GM12878 (cell line): ENCODE results near the gene GAGE13. TPM values are rescaled to one million over a fixed set of nuclear protein-coding genes. Genes with fewer than 3 reads are reported as not detected.

ENCODE experiments used
- ATAC-seq: fragments of 200-7000 bp; cut with Tn5 transposase; 3 replicates; pipeline ENCODE4 v1.9.1; 2020; ENCODE audit warnings: mild to moderate bottlenecking, moderate library complexity
- BruUV-seq: library from RNA; stranded (reverse); fragments of 400-500 nt; replicated peaks from 2 replicates; lab custom pipeline; 2021; lab: Mats Ljungman, UMichigan
- CTCF ChIA-PET: fragments of 300-600 bp; sonication (Branson Sonifier 250); formaldehyde crosslinking; extraction: SDS; loops from one replicate; lab custom pipeline; 2021; ENCODE audit warnings: inconsistent platforms; lab: Yijun Ruan, JAX
- POLR2A ChIA-PET: fragments of 350-600 bp; formaldehyde crosslinking; extraction: SDS; loops from one replicate; lab custom pipeline; 2021; ENCODE audit warnings: inconsistent platforms; lab: Charles Lee
- RAD21 ChIA-PET: fragments of 300-600 bp; sonication (Branson Sonifier 250); formaldehyde crosslinking; loops from one replicate; lab custom pipeline; 2023; ENCODE audit warnings: antibody characterized with exemption; ENCODE audit not compliant: unreplicated experiment; lab: Charles Lee
- SMC1A ChIA-PET: fragments of 300-600 bp; sonication (Branson Sonifier 250); formaldehyde crosslinking; loops from one replicate; lab custom pipeline; 2023; ENCODE audit not compliant: unreplicated experiment, uncharacterized antibody; lab: Charles Lee
- DNase-seq: peaks from one replicate; pipeline ENCODE4 v3.0.0-alpha.2; 2011; ENCODE audit warnings: low read depth, low spot score
- FAIRE-seq: peaks from 3 replicates; lab custom pipeline; 2011; peaks lifted over from hg19 to GRCh38; lab: Jason Lieb, UNC
- H2AFZ ChIP-seq: 2 replicates; pipeline ENCODE4 v1.6.0; 2011; ENCODE audit warnings: low read depth, low read length, control low read depth; ENCODE audit not compliant: control insufficient read depth
- H3K27ac ChIP-seq: 2 replicates; pipeline ENCODE4 v1.5.1; 2011; ENCODE audit warnings: control low read depth; ENCODE audit not compliant: control insufficient read depth, insufficient read depth
- H3K27me3 ChIP-seq, 2 experiments: replicated peaks in 1 of 2; 2 replicates each; pipeline versions ENCODE4 v1.6.0 to v1.6.1; 2011; ENCODE audit warnings: low read length in 1 of 2; ENCODE audit not compliant: control insufficient read depth in 2 of 2, insufficient read depth in 2 of 2
- H3K36me3 ChIP-seq, 2 experiments: 2 replicates each; pipeline ENCODE4 v1.5.1; 2011; ENCODE audit warnings: low read length in 1 of 2; ENCODE audit not compliant: control insufficient read depth in 2 of 2, insufficient read depth in 2 of 2
- H3K4me1 ChIP-seq: 2 replicates; pipeline ENCODE4 v1.6.1; 2011; ENCODE audit warnings: mild to moderate bottlenecking, low read length, moderate library complexity, mixed read lengths; ENCODE audit not compliant: control insufficient read depth, insufficient read depth
- H3K4me2 ChIP-seq: 2 replicates; pipeline ENCODE4 v1.6.0; 2011; ENCODE audit warnings: control low read depth; ENCODE audit not compliant: control insufficient read depth, insufficient read depth
- H3K4me3 ChIP-seq: fragments of 200-600 bp; sonication (generic); 2 replicates; pipeline ENCODE4 v1.5.1; 2016
- H3K79me2 ChIP-seq: 2 replicates; pipeline ENCODE4 v1.6.0; 2011; ENCODE audit warnings: low read length; ENCODE audit not compliant: control insufficient read depth, insufficient read depth
- H3K9ac ChIP-seq: 2 replicates; pipeline ENCODE4 v1.8.0; 2011; ENCODE audit warnings: low read length, control low read depth, mixed read lengths; ENCODE audit not compliant: control insufficient read depth, insufficient read depth
- H3K9me3 ChIP-seq: replicated peaks from 3 replicates; pipeline ENCODE4 v1.5.1; 2011; ENCODE audit warnings: mild to moderate bottlenecking, low read length; ENCODE audit not compliant: control insufficient read depth, insufficient read depth
- H4K20me1 ChIP-seq: 2 replicates; pipeline ENCODE4 v1.6.0; 2011; ENCODE audit not compliant: control insufficient read depth, insufficient read depth
- ASH2L ChIP-seq: fragments of 300-600, 200-600 bp; sonication (generic); IDR thresholded peaks from 2 replicates; pipeline ENCODE4 v1.6.1; 2017; ENCODE audit warnings: low read depth, mild to moderate bottlenecking, borderline replicate concordance
- ETV6 ChIP-seq, 2 experiments: fragments of 450-650 bp in 1 of 2; IDR thresholded peaks in 1 of 2; conservative IDR thresholded peaks in 1 of 2; 2 replicates each; pipeline ENCODE4 v1.6.1; 2014; ENCODE audit warnings: antibody characterized with exemption in 1 of 2, borderline replicate concordance in 1 of 2, low read depth in 1 of 2, mild to moderate bottlenecking in 1 of 2, moderate library complexity in 1 of 2
- FOXM1 ChIP-seq: IDR thresholded peaks from 2 replicates; pipeline ENCODE4 v1.6.1; 2012; ENCODE audit warnings: low read depth, mild to moderate bottlenecking, inconsistent platforms, low read length, moderate library complexity
- IRF3 ChIP-seq: fragments of 450-650 bp; IDR thresholded peaks from 2 replicates; pipeline ENCODE4 v1.6.1; 2014; ENCODE audit warnings: mild to moderate bottlenecking
- IRF4 ChIP-seq: IDR thresholded peaks from 2 replicates; pipeline ENCODE4 v1.6.1; 2011; ENCODE audit warnings: low read depth, low read length
- NFXL1 ChIP-seq: fragments of 450-650 bp; IDR thresholded peaks from 2 replicates; pipeline ENCODE4 v1.6.1; 2017; ENCODE audit warnings: antibody characterized with exemption, mild to moderate bottlenecking, borderline replicate concordance
- NFYA ChIP-seq: IDR thresholded peaks from 2 replicates; pipeline ENCODE4 v1.6.1; 2011; ENCODE audit warnings: low read depth, mild to moderate bottlenecking, low read length, improper control_type of control experiment, borderline replicate concordance
- NFYB ChIP-seq: IDR thresholded peaks from 2 replicates; pipeline ENCODE4 v1.6.1; 2011; ENCODE audit warnings: low read depth, mild to moderate bottlenecking, low read length, improper control_type of control experiment, moderate library complexity; ENCODE audit not compliant: insufficient read depth
- NKRF ChIP-seq: fragments of 450-650 bp; conservative IDR thresholded peaks from 2 replicates; pipeline ENCODE4 v1.6.1; 2017; ENCODE audit warnings: mild to moderate bottlenecking, moderate library complexity
- NRF1 ChIP-seq: conservative IDR thresholded peaks from 2 replicates; pipeline ENCODE4 v1.6.1; 2011; ENCODE audit warnings: mild to moderate bottlenecking, low read depth, low read length, improper control_type of control experiment
- RCOR1 ChIP-seq: conservative IDR thresholded peaks from 2 replicates; pipeline ENCODE4 v1.6.1; 2012; ENCODE audit warnings: low read depth, low read length, improper control_type of control experiment
- SUPT20H ChIP-seq: IDR thresholded peaks from 2 replicates; pipeline ENCODE4 v1.6.1; 2011; ENCODE audit warnings: low read depth, mild to moderate bottlenecking, low read length, moderate library complexity, borderline replicate concordance; ENCODE audit not compliant: control insufficient read depth
- WGBS: methylation state at CpG from one replicate; pipeline ENCODE4 v1.1.6; 2016; ENCODE audit warnings: low lambda C conversion rate; ENCODE audit not compliant: insufficient replicate concordance, insufficient coverage; ENCODE audit errors: missing lambda C conversion rate; 5-methylcytosine and 5-hydroxymethylcytosine counted together
- in situ Hi-C: fragments of 300-500 bp; cut with MboI; formaldehyde crosslinking; loops from 9 replicates; pipeline ENCODE4 v1.14.3; 2018; ENCODE audit warnings: mixed read lengths
- intact Hi-C: fragments of 100-400 bp; cut with micrococcal nuclease; formaldehyde crosslinking; loops from one replicate; pipeline ENCODE4 v1.14.2; 2022; ENCODE audit not compliant: unreplicated experiment
- polyA plus RNA-seq, 11 experiments: library from polyadenylated mRNA; depleted of rRNA in 4 of 11; unstranded in 6 of 11; stranded (reverse) in 5 of 11; fragments of >200 nt; fragmentation: Nextera tagmentation in 4 of 11; fragmentation: Illumina TruSeq in 1 of 11; extraction: Ambion mirVana in 4 of 11; extraction: Trizol in 1 of 11; gene quantifications; 1 replicate in 1 of 11; 2 replicates in 10 of 11; pipeline versions ENCODE4 v1.2.1 to v1.2.3, GENCODE V29; 2011 to 2016; ENCODE audit warnings: inconsistent platforms in 2 of 11, missing spikeins in 2 of 11, low read depth in 1 of 11
- total RNA-seq, 4 experiments: library from RNA; depleted of rRNA in 3 of 4; stranded (reverse); fragments of >200 nt in 3 of 4; fragmentation: Illumina TruSeq in 1 of 4; extraction: Trizol in 1 of 4; gene quantifications; 2 replicates each; pipeline versions ENCODE4 v1.2.1 to v1.2.3, GENCODE V29; 2013 to 2021
- TF ChIP-seq, protein P1 (sequence below): fragments of 450-650 bp; formaldehyde crosslinking; IDR thresholded peaks from 2 replicates; pipeline ENCODE4 v1.4.0; 2022; ENCODE audit warnings: mild to moderate bottlenecking, moderate library complexity
- TF ChIP-seq, protein P2 (sequence below): fragments of 450-650 bp; IDR thresholded peaks from 2 replicates; pipeline ENCODE4 v1.6.1; 2016; ENCODE audit warnings: mild to moderate bottlenecking

The GAGE13 gene
- total and polyA plus RNA-seq, 10 of the 15 experiments (the other 5 are each of a cell fraction or from before 2014, with no cell fraction given) = not detected

GRCh38 chrX:49292400-49293362 lies 38.7 kb upstream of the GAGE13 start:
- H3K4me3 ChIP-seq = no peak overlapping the region
- no TSS peak for BruUV-seq
- DNase-seq (no peak), ATAC-seq (no peak; the same call in 2 of the 3 replicates), FAIRE-seq (no peak)
- H3K36me3 ChIP-seq = no peaks in the 10 kb centered on the region
- intact Hi-C loops (loop anchor here (1.0 to 2.0 kb wide), 2 partner anchors 462 to 546 kb away; no protein-coding TSS in a partner anchor), in situ Hi-C loops (no loop called here)
- H3K4me1 ChIP-seq = no peaks in the 10 kb centered on the region
- SMC1A ChIA-PET = interaction anchor here (0.8 kb wide), 1 partner anchor 428 kb away, joined by 3 read pairs; no protein-coding TSS in a partner anchor
- POLR2A ChIA-PET = no interaction called here
- H3K9ac ChIP-seq = no peak overlapping the region
- H4K20me1 ChIP-seq = no peaks in the 10 kb centered on the region
- H3K27me3 ChIP-seq = no peaks in the 10 kb centered on the region
- 33% methylated on average over 17 of the region's 17 CpGs for WGBS
- no peaks in the 10 kb centered on the region for H3K79me2 ChIP-seq
- no peak overlapping the region for H3K4me2 ChIP-seq
- no peak overlapping the region for H2AFZ ChIP-seq
- H3K9me3 ChIP-seq = no peaks in the 10 kb centered on the region
- H3K27ac ChIP-seq = no peak overlapping the region
- RAD21 ChIA-PET = interaction anchor here (0.6 to 1.6 kb wide), 2 partner anchors 227 to 546 kb away, joined by 3 to 5 read pairs; no protein-coding TSS in a partner anchor
- CTCF ChIA-PET = interaction anchor here (0.6 to 1.3 kb wide), 6 partner anchors 9 to 1694 kb away, joined by 3 to 5 read pairs (median 4); no protein-coding TSS in a partner anchor
- TF ChIP-seq ETV6 (conservative IDR thresholded peaks at IDR 0.05 in 1 of 2, IDR thresholded peaks at IDR 0.05 in 1 of 2; ENCODE audit: borderline replicate concordance in 1 of 2, low read depth in 1 of 2) (no peak), ASH2L (no peak), NFYA (no peak), IRF3 (no peak), RCOR1 (no peak), NRF1 (no peak), SUPT20H (no peak), NFYB (no peak), NKRF (no peak), NFXL1 (no peak), FOXM1 (no peak), IRF4 (no peak)
- TF ChIP-seq, protein P1, sequence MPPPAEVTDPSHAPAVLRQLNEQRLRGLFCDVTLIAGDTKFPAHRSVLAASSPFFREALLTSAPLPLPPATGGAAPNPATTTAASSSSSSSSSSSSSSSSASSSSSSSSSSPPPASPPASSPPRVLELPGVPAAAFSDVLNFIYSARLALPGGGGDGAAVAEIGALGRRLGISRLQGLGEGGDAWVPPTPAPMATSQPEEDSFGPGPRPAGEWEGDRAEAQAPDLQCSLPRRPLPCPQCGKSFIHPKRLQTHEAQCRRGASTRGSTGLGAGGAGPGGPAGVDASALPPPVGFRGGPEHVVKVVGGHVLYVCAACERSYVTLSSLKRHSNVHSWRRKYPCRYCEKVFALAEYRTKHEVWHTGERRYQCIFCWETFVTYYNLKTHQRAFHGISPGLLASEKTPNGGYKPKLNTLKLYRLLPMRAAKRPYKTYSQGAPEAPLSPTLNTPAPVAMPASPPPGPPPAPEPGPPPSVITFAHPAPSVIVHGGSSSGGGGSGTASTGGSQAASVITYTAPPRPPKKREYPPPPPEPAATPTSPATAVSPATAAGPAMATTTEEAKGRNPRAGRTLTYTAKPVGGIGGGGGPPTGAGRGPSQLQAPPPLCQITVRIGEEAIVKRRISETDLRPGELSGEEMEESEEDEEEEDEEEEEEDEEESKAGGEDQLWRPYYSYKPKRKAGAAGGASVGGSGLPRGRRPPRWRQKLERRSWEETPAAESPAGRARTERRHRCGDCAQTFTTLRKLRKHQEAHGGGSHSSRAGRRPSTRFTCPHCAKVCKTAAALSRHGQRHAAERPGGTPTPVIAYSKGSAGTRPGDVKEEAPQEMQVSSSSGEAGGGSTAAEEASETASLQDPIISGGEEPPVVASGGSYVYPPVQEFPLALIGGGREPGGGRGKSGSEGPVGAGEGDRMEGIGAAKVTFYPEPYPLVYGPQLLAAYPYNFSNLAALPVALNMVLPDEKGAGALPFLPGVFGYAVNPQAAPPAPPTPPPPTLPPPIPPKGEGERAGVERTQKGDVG (CRISPR knock-in tag) = no peak
- TF ChIP-seq, protein P2, sequence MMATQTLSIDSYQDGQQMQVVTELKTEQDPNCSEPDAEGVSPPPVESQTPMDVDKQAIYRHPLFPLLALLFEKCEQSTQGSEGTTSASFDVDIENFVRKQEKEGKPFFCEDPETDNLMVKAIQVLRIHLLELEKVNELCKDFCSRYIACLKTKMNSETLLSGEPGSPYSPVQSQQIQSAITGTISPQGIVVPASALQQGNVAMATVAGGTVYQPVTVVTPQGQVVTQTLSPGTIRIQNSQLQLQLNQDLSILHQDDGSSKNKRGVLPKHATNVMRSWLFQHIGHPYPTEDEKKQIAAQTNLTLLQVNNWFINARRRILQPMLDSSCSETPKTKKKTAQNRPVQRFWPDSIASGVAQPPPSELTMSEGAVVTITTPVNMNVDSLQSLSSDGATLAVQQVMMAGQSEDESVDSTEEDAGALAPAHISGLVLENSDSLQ = no peak
